RPMI8226 (cell line): ENCODE measurements around the gene WDCP.

Experiments used
- DNase-seq: peaks from one replicate; pipeline ENCODE4 v3.0.0-alpha.2; 2015

Gene WDCP

DNA sequence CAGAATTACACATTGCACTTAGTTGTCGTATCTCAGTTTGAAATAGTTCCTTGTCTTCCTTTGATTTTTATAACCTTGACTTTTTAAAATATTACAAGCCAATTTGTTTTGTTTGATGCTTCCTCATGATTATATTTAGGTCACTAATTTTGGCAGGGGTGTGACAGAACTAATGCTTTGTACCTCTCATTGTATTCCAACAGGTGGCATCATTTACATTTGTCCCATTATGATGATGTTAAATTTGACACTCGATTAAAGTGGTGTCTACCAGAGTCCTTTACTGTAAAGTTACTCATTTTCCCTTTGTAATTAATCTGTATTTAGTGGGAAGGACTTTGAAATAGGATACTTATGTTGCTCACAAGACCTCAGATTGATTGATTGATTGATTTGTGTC lies 58.8 kb downstream of the WDCP start:
- DNase-seq = peak; percentile 25
